Heart right ventricle (tissue), 16 donors: ENCODE measurements around the gene TBC1D22A. TPM values are rescaled to one million over a fixed set of nuclear protein-coding genes. Genes with fewer than 3 reads are reported as not detected.

Experiments used
- ATAC-seq, 8 donors: fragments of 200-7000 bp; cut with Tn5 transposase; one replicate each; pipeline ENCODE4 v1.9.1; 2020; ENCODE audit warnings: mild to moderate bottlenecking in 8 of 8, moderate library complexity in 8 of 8, moderate number of reproducible peaks in 1 of 8
- DNase-seq, 2 donors: peaks; one replicate each; pipeline ENCODE4 v3.0.0-alpha.2; 2020
- H3K27ac ChIP-seq, 10 donors: fragments of 200-600 bp; sonication (generic) in 2 of 10; one replicate each; pipeline versions ENCODE4 v1.5.0 to v1.8.0; 2020 to 2022; ENCODE audit warnings: mild to moderate bottlenecking in 3 of 10
- H3K27me3 ChIP-seq, 7 donors: fragments of 200-600 bp; one replicate each; pipeline ENCODE4 v1.8.0; 2021 to 2022; ENCODE audit warnings: mild to moderate bottlenecking in 2 of 7
- H3K36me3 ChIP-seq, 9 donors: fragments of 200-600 bp; sonication (generic) in 1 of 9; one replicate each; pipeline versions ENCODE4 v1.5.0 to v1.8.0; 2020 to 2022; ENCODE audit warnings: mild to moderate bottlenecking in 2 of 9
- H3K4me1 ChIP-seq, 9 donors: fragments of 200-600 bp; sonication (generic) in 1 of 9; one replicate each; pipeline versions ENCODE4 v1.5.0 to v1.8.0; 2020 to 2022; ENCODE audit warnings: mild to moderate bottlenecking in 4 of 9
- H3K4me3 ChIP-seq, 10 donors: fragments of 200-600 bp; sonication (generic) in 2 of 10; one replicate each; pipeline versions ENCODE4 v1.5.0 to v1.8.0; 2020 to 2022; ENCODE audit warnings: mild to moderate bottlenecking in 7 of 10, moderate library complexity in 2 of 10
- H3K9me3 ChIP-seq, 11 donors: fragments of 200-600 bp in 10 of 11; sonication (generic) in 2 of 11; one replicate each; pipeline versions ENCODE4 v1.5.0 to v1.8.0; 2013 to 2022; ENCODE audit warnings: mild to moderate bottlenecking in 2 of 11, control low read depth in 1 of 11, moderate library complexity in 1 of 11
- WGBS, 2 donors: extraction: QIAGEN DNeasy Blood & Tissue Kit; methylation state at CpG; one replicate each; pipeline ENCODE4 v1.1.7; 2013; ENCODE audit warnings: inconsistent platforms in 1 of 2; 5-methylcytosine and 5-hydroxymethylcytosine counted together
- intact Hi-C, 10 donors: fragments of 100-400 bp; cut with DNase I; formaldehyde crosslinking; loops; one replicate each; pipeline versions ENCODE4 v1.11.1 to v1.14.2; 2022
- polyA plus RNA-seq, 2 donors: library from polyadenylated mRNA; stranded (reverse); fragments of 200-250 nt; gene quantifications; one replicate each; pipeline ENCODE4 v1.2.3, GENCODE V29; 2013
- total RNA-seq, 10 donors: library from RNA; stranded (reverse); fragmentation: NEBNext Ultra II Directional in 3 of 10; extraction: Animal tissue kit (Norgen Biotek cat#: 25700) in 3 of 10; gene quantifications; one replicate each; pipeline versions ENCODE4 v1.2.1 to v1.2.4, GENCODE V29; 2021 to 2023
- TF ChIP-seq, protein P1 (sequence below), 9 donors: fragments of 200-600 bp; sonication (generic) in 2 of 9; IDR thresholded peaks; one replicate each; pipeline versions ENCODE4 v1.5.0 to v1.8.0; 2021 to 2022; ENCODE audit warnings: antibody characterized with exemption in 9 of 9, mild to moderate bottlenecking in 5 of 9, moderate library complexity in 1 of 9
- donor health status: Arrhythmogenic right ventricular cardiomyopathy.
- donor health status: ischemic (EF 13 %, LVEDD 7.1; RV severe dilation, severe dysfunction).
- donor health status: healthy with polysubstance abuse.
- donor health status: DM: no; HTN: yes; CAD: no.
- donor health status: DM: no; HTN: no; CAD: no.
- donor health status: ischemic (EF 25% LVEDD 6.9; RV normal size, moderate dysfunction).
- donor health status: ischemic (EF 25% LVEDD 5.7; RV mildly dilated, moderate dysfunction).
- donor health status: healthy.
- donor health status: DM: yes; HTN: yes; CAD: no.
- donor health status: Ischemic cardiomyopathy.
- donor health status: ischemic (EF 35%, LVEDD 5.7; RV mildly dilated, moderate dysfunction).
- donor health status: nonischemic (EF 11% LVEDD 7.7; RV severe dilation, severe dysfunction).
- donor health status: DM: yes; HTN: yes; CAD: no.
- donor health status: PGD.
- donor health status: ischemic (EF 29% LVEDD 5.4; RV normal size, mild dysfunction).
- donor health status: nonischemic (EF 23%, LVEDD 6.1; RV moderate dilation, normal function).

The TBC1D22A gene
- total and polyA plus RNA-seq, 12 donors: 7.2 to 27.9 (median 17.9) TPM

DNA sequence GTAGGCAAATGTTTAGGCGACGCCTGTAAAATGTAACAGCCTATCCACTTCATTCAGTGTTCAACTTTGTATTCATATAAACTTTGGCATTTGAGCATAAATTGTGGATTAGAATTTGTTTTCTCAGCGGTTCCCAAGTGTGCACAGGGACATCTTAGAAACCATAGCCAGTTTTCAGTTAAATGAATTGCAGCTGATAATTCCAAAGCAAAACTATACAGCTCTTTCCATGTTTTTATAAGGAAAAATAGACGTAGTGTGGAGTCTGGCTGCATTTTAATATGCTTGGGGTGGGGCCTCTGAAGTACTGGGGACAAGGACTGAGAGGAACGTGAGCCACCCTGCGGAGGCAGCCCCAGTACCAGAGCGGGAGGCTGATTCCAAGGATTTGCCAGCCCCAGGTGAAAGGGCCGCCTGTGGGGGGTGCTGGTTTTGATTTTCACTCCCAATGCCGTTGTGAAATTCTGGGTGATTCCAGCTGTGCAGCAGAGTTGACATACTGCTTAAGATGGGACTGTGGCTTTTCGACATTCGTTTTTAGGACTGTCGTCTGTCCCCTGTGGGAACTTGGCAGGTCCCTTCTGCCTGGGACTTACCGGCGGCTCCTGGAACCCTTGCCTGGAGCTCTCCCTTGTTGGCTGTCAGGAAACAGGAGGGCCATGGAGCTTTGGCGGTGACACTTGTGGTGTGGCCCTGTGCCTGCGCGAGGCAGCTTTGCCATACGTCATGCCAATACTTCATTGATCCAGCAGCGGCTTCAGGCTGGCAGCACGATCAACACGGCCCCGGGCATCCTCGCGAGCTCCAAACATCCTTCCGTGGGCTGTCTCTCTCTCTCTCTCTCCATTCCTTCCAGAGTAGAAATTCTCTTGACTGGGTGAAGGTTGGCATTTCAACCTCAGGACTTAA, 370.9 kb downstream of the TBC1D22A start:
- WGBS, 2 donors: 90 to 92% methylated on average over 25 of the region's 25 CpGs
- Histone ChIP-seq H3K27me3 (no peaks in the 10 kb centered on the region), H3K9me3 (no peaks in the 10 kb centered on the region), H3K4me1 (no peaks in the 10 kb centered on the region), H3K36me3 (peaks cover 0 to 5% (median 0%) of the 10 kb centered on the region in 9 donors), H3K4me3 (no peak overlapping the region), H3K27ac (no peak overlapping the region)
- ATAC-seq: no peak
- intact Hi-C loops: no loop called here
- TF ChIP-seq, protein P1, sequence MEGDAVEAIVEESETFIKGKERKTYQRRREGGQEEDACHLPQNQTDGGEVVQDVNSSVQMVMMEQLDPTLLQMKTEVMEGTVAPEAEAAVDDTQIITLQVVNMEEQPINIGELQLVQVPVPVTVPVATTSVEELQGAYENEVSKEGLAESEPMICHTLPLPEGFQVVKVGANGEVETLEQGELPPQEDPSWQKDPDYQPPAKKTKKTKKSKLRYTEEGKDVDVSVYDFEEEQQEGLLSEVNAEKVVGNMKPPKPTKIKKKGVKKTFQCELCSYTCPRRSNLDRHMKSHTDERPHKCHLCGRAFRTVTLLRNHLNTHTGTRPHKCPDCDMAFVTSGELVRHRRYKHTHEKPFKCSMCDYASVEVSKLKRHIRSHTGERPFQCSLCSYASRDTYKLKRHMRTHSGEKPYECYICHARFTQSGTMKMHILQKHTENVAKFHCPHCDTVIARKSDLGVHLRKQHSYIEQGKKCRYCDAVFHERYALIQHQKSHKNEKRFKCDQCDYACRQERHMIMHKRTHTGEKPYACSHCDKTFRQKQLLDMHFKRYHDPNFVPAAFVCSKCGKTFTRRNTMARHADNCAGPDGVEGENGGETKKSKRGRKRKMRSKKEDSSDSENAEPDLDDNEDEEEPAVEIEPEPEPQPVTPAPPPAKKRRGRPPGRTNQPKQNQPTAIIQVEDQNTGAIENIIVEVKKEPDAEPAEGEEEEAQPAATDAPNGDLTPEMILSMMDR (IDR thresholded peaks at IDR 0.05): no peak
- DNase-seq: no peak

DNA sequence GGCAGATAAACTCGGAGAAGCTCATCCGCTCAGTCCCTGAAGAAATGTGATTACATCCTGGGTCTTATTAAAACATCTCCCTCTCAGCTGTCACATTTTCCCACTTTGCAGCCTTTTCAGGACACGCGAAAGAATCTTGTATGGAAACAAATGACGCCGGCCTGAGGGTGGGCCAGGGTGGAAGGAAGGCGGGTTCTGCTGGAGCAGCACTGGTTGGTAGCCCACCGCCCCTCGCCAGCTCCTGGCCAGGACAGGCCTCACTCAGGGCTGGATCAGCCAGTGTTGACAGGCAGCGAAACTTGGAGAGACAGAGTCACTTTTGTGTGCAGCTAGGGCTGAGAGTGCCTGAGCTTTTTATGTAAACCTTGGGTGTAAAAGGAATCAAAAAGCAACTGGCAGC, 371.8 kb downstream of the TBC1D22A start:
- DNase-seq: no peak
- 82 to 91% methylated on average over 10 of the region's 10 CpGs for WGBS, 2 donors

DNA sequence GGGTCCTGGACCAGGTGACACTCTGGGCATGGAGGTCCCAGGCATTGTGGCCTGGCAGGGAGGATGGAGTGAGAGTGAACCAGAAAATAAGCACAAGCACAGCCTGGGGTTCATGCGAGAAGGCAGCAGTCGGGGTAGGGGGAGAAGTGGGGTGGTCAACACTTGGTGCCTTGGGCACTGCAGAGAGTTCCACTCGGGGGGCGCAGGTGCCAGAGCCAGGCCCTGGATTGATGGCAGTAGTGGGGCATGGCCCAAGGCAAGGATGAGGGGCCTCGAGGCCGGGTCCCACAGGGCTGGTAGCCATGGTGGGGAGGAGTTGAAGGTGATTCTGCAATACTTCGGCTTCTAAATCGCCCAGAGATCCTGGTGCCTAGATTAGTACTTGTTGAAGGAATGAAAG, 372.9 kb downstream of the TBC1D22A start:
- Histone ChIP-seq H3K27me3 (no peaks in the 10 kb centered on the region), H3K4me3 (no peak overlapping the region), H3K4me1 (no peaks in the 10 kb centered on the region), H3K27ac (no peak overlapping the region), H3K36me3 (no peaks in the 10 kb centered on the region), H3K9me3 (no peaks in the 10 kb centered on the region)
- no peak for DNase-seq
- TF ChIP-seq, protein P1 (IDR thresholded peaks at IDR 0.05): no peak
- ATAC-seq: no peak
- intact Hi-C loops: no loop called here
- WGBS, 2 donors: 84 to 93% methylated on average over 8 of the region's 8 CpGs

More for the DNA sequence above, 371.8 kb downstream of the TBC1D22A start:
- intact Hi-C loops: no loop called here
- H3K27ac ChIP-seq: no peak overlapping the region
- no peak overlapping the region for H3K4me3 ChIP-seq
- TF ChIP-seq, protein P1 (IDR thresholded peaks at IDR 0.05): no peak
- no peaks in the 10 kb centered on the region for H3K4me1 ChIP-seq
- no peak for ATAC-seq
- H3K27me3 ChIP-seq: no peaks in the 10 kb centered on the region
- H3K9me3 ChIP-seq: no peaks in the 10 kb centered on the region
- no peaks in the 10 kb centered on the region for H3K36me3 ChIP-seq

GRCh38 chr22:47136050-47136449, 373.6 kb downstream of the TBC1D22A start:
- Histone ChIP-seq H3K4me3 (no peak overlapping the region), H3K27ac (no peak overlapping the region), H3K4me1 (no peaks in the 10 kb centered on the region), H3K9me3 (no peaks in the 10 kb centered on the region), H3K36me3 (no peaks in the 10 kb centered on the region), H3K27me3 (no peaks in the 10 kb centered on the region)
- WGBS, 2 donors: 96% methylated on average over 8 to 12 of the region's 12 CpGs
- TF ChIP-seq, protein P1 (IDR thresholded peaks at IDR 0.05): no peak
- intact Hi-C loops: no loop called here
- ATAC-seq: no peak
- DNase-seq: no peak
